Heart left ventricle (tissue), 16 donors: ENCODE results near the gene GZMH. TPM values are rescaled to one million over a fixed set of nuclear protein-coding genes. Genes with fewer than 3 reads are reported as not detected.
"Not testable (repeated sequence)": the region's sequence is repeated elsewhere in the genome, so short reads cannot be mapped to it uniquely, and the experiment has no call there.

ENCODE experiments used
- ATAC-seq, 4 donors: fragments of 200-7000 bp; cut with Tn5 transposase; one replicate each; pipeline ENCODE4 v1.9.1; 2020 to 2022; ENCODE audit warnings: moderate library complexity in 4 of 4, mild to moderate bottlenecking in 3 of 4, moderate number of reproducible peaks in 1 of 4
- DNase-seq, 5 donors: peaks; one replicate each; pipeline ENCODE4 v3.0.0-alpha.2; 2020
- H3K27ac ChIP-seq, 12 donors: fragments of 200-600 bp; sonication (generic) in 4 of 12; one replicate each; pipeline versions ENCODE4 v1.5.0 to v1.8.0; 2016 to 2022; ENCODE audit warnings: mild to moderate bottlenecking in 2 of 12
- H3K27me3 ChIP-seq, 9 donors: fragments of 200-600 bp; sonication (generic) in 2 of 9; one replicate each; pipeline versions ENCODE4 v1.5.1 to v1.8.0; 2016 to 2022; ENCODE audit warnings: mild to moderate bottlenecking in 3 of 9
- H3K36me3 ChIP-seq, 9 donors: fragments of 200-600 bp; sonication (generic) in 2 of 9; one replicate each; pipeline versions ENCODE4 v1.5.0 to v1.8.0; 2018 to 2022; ENCODE audit warnings: mild to moderate bottlenecking in 2 of 9
- H3K4me1 ChIP-seq, 12 donors: fragments of 200-600 bp; sonication (generic) in 4 of 12; one replicate each; pipeline versions ENCODE4 v1.5.0 to v1.8.0; 2016 to 2022; ENCODE audit warnings: mild to moderate bottlenecking in 3 of 12
- H3K4me3 ChIP-seq, 12 donors: fragments of 200-600 bp; sonication (generic) in 4 of 12; one replicate each; pipeline versions ENCODE4 v1.5.0 to v1.8.0; 2017 to 2022; ENCODE audit warnings: mild to moderate bottlenecking in 9 of 12, moderate library complexity in 4 of 12
- H3K9me3 ChIP-seq, 12 donors: fragments of 200-600 bp; sonication (generic) in 4 of 12; one replicate each; pipeline versions ENCODE4 v1.5.0 to v1.8.0; 2016 to 2022; ENCODE audit warnings: mild to moderate bottlenecking in 1 of 12
- CTCF ChIP-seq, 12 donors: fragments of 200-600 bp; sonication (generic) in 4 of 12; IDR thresholded peaks; one replicate each; pipeline versions ENCODE4 v1.5.0 to v1.8.0; 2018 to 2022; ENCODE audit warnings: antibody characterized with exemption in 12 of 12, mild to moderate bottlenecking in 5 of 12
- POLR2A ChIP-seq, 2 donors: fragments of 450-650 bp; IDR thresholded peaks; one replicate each; pipeline ENCODE4 v1.6.1; 2017; ENCODE audit warnings: antibody characterized with exemption in 2 of 2, mild to moderate bottlenecking in 2 of 2, moderate library complexity in 2 of 2
- WGBS, 4 donors: extraction: QIAGEN DNeasy Blood & Tissue Kit in 2 of 4; methylation state at CpG; one replicate each; pipeline versions ENCODE4 v1.1.5 to v1.1.7; 2013 to 2018; 5-methylcytosine and 5-hydroxymethylcytosine counted together
- intact Hi-C, 10 donors: fragments of 100-400 bp; cut with DNase I; formaldehyde crosslinking; loops; one replicate each; pipeline versions ENCODE4 v1.11.1 to v1.14.2; 2022
- long read RNA-seq, 3 donors: library from polyadenylated mRNA; unstranded; transcript quantifications; one replicate each; pipeline ENCODE4 v2.0.0, GENCODE V29; 2020 to 2021
- polyA plus RNA-seq, 2 donors: library from polyadenylated mRNA; stranded (reverse); fragments of 200-250 nt; gene quantifications; one replicate each; pipeline ENCODE4 v1.2.3, GENCODE V29; 2013
- total RNA-seq, 9 donors: library from RNA; depleted of rRNA in 2 of 9; stranded (reverse); fragments of >200 nt in 2 of 9; fragmentation: NEBNext Ultra II Directional in 3 of 9; extraction: Animal tissue kit (Norgen Biotek cat#: 25700) in 3 of 9; gene quantifications; one replicate each; pipeline versions ENCODE4 v1.1.0 to v1.2.4, GENCODE V29; 2016 to 2023
- donor health status: ischemic (EF 13 %, LVEDD 7.1; RV severe dilation, severe dysfunction).
- donor health status: healthy with polysubstance abuse.
- donor health status: DM: no; HTN: yes; CAD: no.
- donor health status: DM: no; HTN: no; CAD: no.
- donor health status: ischemic (EF 25% LVEDD 6.9; RV normal size, moderate dysfunction).
- donor health status: ischemic (EF 25% LVEDD 5.7; RV mildly dilated, moderate dysfunction).
- donor health status: healthy.
- donor health status: DM: yes; HTN: yes; CAD: no.
- donor health status: ischemic (EF 35%, LVEDD 5.7; RV mildly dilated, moderate dysfunction).
- donor health status: nonischemic (EF 11% LVEDD 7.7; RV severe dilation, severe dysfunction).
- donor health status: DM: yes; HTN: yes; CAD: no.
- donor health status: PGD.
- donor health status: ischemic (EF 29% LVEDD 5.4; RV normal size, mild dysfunction).
- donor health status: nonischemic (EF 23%, LVEDD 6.1; RV moderate dilation, normal function).

The GZMH gene
- 1 to 10 TPM in 4 of 9 donors, not detected in 5; 1.2 to 5.9 (median 2.6) TPM for total RNA-seq
- under 1 TPM; 0.30 to 0.61 TPM for polyA plus RNA-seq
- long read RNA-seq, donor 1: 0 reads
- long read RNA-seq, donor 2: 0 reads
- long read RNA-seq, donor 3, partial matches to known transcripts: 0 of 1 reads
- long read RNA-seq, donor 3, other reads (novel, unspliced or antisense): 0 of 1 reads

GRCh38 chr14:24609655-24610344 lies at the start of gene GZMH:
TSS of gene GZMH (minus strand) at chr14:24609685. CDS start at chr14:24609613, 72 bp downstream.
- ATAC-seq (no peak), DNase-seq (no peak)
- H3K4me1 ChIP-seq: no peaks in the 10 kb centered on the region
- H3K27ac ChIP-seq: peak within 1 kb of the TSS in 1 of 12 donors; percentile 52
- WGBS, 4 donors: 73 to 81% (median 79%) methylated on average over 2 of the region's 2 CpGs
- no peaks in the 10 kb centered on the region for H3K36me3 ChIP-seq
- H3K4me3 ChIP-seq: peak within 1 kb of the TSS in 1 of 12 donors; percentile 27
- intact Hi-C loops: no loop called here
- no peaks in the 10 kb centered on the region for H3K9me3 ChIP-seq
- peaks cover 0 to 8% (median 0%) of the 10 kb centered on the region in 9 donors for H3K27me3 ChIP-seq
- TF ChIP-seq POLR2A (IDR thresholded peaks at IDR 0.05): no peak
- no peak for TF ChIP-seq CTCF (IDR thresholded peaks at IDR 0.05)

- DNase-seq, H3K36me3 ChIP-seq, H3K27me3 ChIP-seq, ATAC-seq, H3K4me3 ChIP-seq, H3K27ac ChIP-seq, intact Hi-C loops, H3K4me1 ChIP-seq: not testable (repeated sequence)
- peaks cover 0 to 27% (median 8%) of the 10 kb centered on the region in 12 donors for H3K9me3 ChIP-seq
- 33 to 50% (median 44%) methylated on average over 1 of the region's 1 CpG for WGBS, 4 donors
These were observed 38.9 kb upstream of the GZMH start for GRCh38 chr14:24648361-24648760.

GRCh38 chr14:24639905-24640304 lies 30.4 kb upstream of the GZMH start:
- TF ChIP-seq CTCF (IDR thresholded peaks at IDR 0.05) (no peak), POLR2A (IDR thresholded peaks at IDR 0.05) (no peak)
- 49 to 88% (median 71%) methylated on average over 3 of the region's 3 CpGs for WGBS, 4 donors
- Histone ChIP-seq H3K27ac (no peak overlapping the region), H3K36me3 (no peaks in the 10 kb centered on the region), H3K27me3 (no peaks in the 10 kb centered on the region), H3K4me1 (no peaks in the 10 kb centered on the region), H3K9me3 (no peaks in the 10 kb centered on the region), H3K4me3 (no peak overlapping the region)
- no peak for ATAC-seq
- intact Hi-C loops: no loop called here
- DNase-seq: no peak

- H3K36me3 ChIP-seq: no peaks in the 10 kb centered on the region
- WGBS, 4 donors: 73 to 89% (median 84%) methylated on average over 3 of the region's 3 CpGs
- no peaks in the 10 kb centered on the region for H3K27me3 ChIP-seq
- H3K27ac ChIP-seq: no peak overlapping the region
- ATAC-seq (no peak), DNase-seq (no peak)
- H3K4me3 ChIP-seq: no peak overlapping the region
- no peak for TF ChIP-seq CTCF (IDR thresholded peaks at IDR 0.05)
- TF ChIP-seq POLR2A (IDR thresholded peaks at IDR 0.05): no peak
- intact Hi-C loops: no loop called here
- no peaks in the 10 kb centered on the region for H3K9me3 ChIP-seq
- no peaks in the 10 kb centered on the region for H3K4me1 ChIP-seq
These were observed 29.8 kb upstream of the GZMH start for GRCh38 chr14:24639270-24639669.
